Right lung (tissue), 5 donors: ENCODE measurements around the gene TOMM5. TPM values are rescaled to one million over a fixed set of nuclear protein-coding genes. Genes with fewer than 3 reads are reported as not detected.
"Not testable (repeated sequence)": the region's sequence is repeated elsewhere in the genome, so short reads cannot be mapped to it uniquely, and the experiment has no call there.

Experiments used
- DNase-seq, 2 donors: peaks; one replicate each; pipeline ENCODE4 v3.0.0-alpha.2; 2013
- polyA plus RNA-seq, 5 donors: library from polyadenylated mRNA; unstranded; fragments of 120-200 nt; gene quantifications; one replicate each; pipeline versions ENCODE4 v1.2.1 to v1.2.3, GENCODE V29; 2013; ENCODE audit warnings: inconsistent platforms in 1 of 5, low replicate concordance in 1 of 5; ENCODE audit not compliant: insufficient read length in 5 of 5, insufficient read depth in 1 of 5

TOMM5 gene
- polyA plus RNA-seq, 5 donors = 95.3 to 126 (median 111) TPM

DNA sequence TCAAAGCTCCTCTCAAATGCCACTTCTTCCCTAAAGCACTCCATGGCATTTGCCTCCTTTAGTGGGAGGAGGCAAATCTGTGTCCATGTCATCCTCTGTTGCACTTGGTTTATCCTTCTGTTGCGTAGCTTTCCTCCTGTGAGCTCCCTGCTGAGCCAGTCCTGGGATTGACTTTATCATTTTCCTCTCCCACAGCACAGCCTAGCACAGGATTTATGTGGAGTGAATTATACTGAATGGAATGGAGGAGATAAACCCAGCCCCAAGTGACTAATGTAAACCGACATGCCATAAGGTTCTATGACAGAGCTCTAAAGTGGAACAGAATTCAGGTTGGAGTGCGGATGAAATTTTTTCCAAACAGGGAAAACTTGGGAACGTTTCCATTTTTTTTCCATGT lies 26.4 kb upstream of the TOMM5 start:
- no peak for DNase-seq

DNA sequence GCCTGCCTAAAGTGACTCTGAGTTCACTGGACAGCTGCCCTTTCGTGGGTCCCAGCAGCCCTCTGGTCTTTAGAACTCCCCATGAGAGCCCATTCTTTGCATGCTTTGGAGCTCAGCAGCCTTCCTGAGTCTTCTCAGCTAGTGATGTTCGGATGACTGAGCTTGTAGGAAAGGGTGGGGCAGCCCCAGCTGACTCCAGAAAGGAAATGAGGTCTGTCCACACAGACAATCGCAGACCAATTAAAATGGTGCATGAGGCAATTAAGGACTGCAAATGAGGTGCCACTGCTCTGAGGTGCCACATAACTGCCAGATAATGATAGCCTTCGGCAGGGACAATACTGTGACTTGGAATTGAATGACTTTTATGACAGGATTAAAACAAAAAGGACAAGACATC lies 25.4 kb upstream of the TOMM5 start:
- no peak for DNase-seq

DNA sequence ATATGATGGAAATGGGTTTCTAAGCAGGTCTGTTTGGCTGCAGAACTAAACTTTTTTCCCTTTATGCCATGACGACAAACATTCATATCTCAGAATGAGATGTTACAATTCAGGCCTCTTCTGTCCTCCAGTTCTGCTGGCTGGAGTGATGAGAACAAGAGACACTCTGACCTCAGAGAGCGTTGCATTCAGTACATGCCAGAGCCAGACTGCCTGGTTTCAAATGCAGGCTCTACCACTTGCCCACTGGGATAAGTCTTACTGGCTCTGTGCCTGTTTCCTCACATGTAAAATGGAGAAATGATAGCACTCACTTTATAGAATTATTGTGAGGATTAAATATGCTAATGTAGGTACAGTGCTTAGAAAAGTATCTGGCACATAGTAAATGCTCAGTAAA lies 24.8 kb upstream of the TOMM5 start:
- no peak for DNase-seq

DNA sequence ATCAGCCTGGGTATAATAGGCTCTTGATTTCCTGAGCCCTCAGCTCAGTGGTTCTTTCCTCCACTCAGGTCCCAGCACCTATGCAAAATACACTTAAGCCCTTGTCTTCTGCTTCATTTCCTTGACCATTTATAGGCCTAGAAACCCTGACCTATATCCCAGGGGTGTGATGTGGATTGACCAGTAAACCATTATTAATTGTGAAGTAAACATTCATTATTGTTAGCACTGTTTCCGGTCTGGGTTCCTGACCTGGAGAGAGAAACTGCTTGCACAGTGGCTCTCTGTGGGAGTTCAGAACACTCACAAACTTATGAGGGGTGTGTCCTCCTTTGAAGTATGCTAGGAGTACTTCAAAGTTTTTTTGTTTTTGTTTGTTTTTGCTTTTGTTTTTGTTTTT lies 19.6 kb upstream of the TOMM5 start:
- DNase-seq = no peak

DNA sequence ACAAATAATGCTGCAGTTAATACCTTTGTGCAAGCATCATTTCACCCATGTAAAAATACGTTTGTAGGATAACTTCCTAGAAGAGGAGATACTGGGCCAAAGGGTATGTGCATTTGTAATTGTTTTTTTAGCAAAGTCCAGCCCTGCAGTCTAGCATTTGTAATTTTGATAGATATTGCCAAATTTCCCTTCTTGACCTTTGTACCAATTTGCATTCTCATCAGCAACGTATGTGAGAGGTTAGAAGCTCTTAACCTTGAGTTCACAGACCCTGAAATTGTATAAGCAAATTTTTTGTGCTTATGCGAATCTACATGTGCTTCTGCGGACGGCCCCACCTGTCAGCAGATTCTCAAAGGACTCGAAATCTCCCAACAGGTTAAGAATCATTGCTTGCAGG lies 18.6 kb upstream of the TOMM5 start:
- DNase-seq = no peak

DNA sequence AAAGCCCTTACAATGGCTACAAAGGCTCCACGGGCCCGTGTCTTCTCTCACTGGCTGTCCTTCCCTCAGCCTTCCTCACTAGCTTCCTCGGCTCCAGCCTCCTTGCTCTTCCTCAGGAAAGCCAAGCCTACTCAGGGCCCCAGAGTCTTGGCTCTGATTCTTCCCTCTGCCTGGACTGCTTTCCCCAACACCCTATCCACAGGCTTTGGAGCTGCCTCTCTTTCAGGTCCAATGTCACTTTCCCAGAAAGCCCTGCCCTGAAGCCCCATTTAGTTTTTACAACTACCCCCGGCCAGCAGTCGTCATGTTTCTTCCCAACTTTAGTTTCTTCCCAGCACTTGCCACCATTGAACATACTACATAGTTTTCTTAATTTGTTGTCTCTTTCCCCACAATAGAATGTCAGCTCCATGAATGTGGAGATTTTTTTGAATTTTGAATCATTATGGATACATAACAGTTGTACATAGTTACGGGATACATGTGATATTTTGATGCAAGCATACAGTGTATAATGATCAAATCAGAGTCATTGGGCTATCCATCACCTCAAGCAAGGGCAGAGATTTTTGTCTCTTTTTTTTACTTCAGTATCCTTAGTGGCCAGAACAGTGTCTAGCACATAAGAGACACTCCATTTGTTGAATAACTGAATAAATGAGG lies 17.5 kb upstream of the TOMM5 start:
- DNase-seq = no peak

DNA sequence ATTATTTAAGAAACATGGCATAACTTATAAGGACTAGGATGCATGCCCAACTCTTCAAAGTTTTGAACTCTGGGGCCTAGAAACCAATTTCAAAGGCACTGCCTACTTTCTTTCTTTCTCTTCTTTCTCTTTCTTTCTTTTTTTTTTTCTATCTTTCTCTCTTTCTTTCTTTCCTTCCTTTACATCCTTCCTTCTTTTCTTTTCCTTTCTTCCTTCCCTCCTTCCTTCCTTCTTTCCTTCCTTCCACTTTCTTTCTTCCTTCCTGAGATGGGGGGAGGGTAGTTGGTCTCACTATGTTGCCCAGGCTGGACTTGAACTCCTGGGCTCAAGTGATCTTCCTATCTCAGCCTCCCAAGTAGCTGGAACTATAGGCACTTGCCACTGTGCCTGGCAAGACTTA lies 15.9 kb upstream of the TOMM5 start:
- no peak for DNase-seq

DNA sequence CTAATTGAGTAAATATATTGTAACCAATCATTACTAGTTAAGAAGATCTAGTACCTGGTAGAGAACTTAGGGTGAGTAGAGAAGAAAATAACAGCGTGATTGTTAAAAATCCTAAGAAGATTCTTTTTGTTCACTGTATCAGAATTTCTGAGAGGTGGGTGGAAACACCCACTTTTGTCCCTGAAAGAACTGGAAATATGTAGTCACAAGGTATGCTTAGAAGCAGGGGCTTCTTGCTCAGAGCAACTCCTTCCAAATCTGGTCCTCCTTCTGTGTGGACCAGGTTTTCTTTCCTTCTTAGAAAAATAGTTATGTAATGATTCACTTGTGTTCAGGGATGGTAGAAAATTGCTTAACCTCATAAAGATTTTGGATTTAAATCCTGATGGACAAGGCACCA lies 11.9 kb upstream of the TOMM5 start:
- no peak for DNase-seq

DNA sequence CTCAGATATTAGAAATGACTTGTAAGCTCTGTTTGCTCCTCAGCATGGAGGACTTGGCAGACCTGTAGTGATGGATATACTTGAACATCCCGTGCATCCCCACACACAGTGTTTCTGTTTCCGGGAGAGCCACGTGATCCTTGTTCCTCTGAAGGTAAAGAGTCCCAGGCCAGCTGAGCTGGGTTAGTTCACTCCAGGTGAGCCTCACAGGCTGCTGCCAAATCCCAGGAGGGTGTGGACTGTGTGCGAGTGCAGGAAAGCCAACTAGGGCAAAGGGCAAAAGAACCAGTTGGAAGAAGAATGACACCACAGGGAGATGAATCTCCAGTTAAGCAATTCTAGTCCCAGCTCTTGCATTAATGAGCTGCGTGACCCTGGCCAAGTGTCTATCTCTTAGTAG lies 10.4 kb upstream of the TOMM5 start:
- DNase-seq = no peak

DNA sequence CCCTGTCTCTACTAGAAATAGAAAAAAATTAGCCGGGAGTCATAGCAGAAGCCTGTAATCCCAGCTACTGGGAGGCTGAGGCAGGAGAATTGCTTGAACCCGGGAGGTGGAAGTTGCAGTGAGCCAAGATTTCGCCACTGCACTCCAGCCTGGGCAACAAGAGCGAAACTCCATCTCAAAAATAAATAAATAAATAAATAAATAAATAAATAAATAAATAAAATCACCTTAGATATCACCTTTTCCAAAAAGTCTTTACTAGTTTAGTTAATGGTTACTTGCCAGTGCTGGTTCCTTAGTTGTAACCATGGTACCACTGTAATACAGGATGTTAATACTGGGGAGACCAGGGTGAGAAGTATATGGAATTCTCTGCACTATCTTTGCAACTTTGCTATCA lies 9.7 kb upstream of the TOMM5 start:
- DNase-seq = not testable (repeated sequence)

DNA sequence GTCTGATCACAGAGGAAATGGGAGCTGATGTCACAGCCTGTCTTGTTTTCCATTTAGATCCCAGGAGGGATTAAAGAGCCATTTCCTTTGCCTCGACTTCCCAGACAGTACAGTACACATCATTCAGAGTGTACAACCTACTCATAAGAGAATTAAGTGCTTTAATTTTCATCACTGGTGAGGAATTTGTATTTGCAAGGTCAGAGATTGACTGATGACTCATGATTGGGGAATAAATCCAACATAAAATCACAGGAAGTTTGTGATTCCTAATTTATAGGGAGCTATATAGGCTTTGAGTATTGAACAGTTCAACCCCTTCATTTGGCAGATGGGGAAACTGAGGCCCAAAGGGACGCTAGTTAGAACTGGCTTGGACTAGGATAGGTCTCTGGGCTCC lies 4.1 kb upstream of the TOMM5 start:
- no peak for DNase-seq

DNA sequence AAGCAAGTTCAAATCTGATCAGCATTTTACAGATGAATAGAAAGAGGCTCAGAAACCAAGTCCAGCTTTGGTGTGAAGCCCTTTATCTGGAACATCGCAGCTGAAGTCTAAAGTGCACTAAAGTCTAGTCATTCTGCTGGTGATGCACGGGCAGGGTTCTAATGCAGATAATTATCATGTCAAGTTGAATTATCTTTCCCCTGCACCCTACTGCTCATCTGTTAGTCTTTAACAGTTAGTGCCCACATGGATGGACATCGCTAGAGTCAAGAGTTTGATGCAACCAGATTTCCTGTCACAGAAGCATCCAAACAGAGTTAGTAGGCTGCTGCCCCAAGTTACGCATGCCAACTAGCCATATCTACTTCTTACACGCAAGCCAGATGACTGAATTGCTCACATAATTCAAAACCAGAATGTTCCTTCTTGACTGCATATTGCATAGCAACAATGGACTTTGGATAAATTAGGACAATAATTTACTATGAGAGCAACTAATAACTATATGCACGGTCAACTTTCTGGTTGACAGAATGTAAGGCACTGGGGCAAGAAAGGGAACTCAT lies 1.6 kb upstream of the TOMM5 start:
- no peak for DNase-seq

DNA sequence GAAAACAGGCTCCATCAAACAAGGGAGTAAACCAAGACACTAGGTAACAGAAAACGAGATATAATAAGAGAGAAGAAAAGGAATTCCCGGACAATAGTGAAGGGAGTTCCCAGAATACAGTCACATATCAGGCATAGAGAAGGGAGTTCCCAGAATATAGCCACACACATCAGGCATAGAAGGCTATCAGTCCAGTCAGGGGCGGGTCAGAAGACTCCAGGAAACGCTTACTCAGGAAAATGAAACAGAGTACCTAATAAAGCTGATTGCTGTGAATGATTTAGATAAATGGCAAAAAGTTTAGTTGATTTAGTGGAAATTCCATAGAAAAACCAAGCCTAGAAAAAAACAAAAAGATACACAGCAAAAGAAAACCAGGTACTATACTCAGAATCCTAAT lies 4.9 kb downstream of the TOMM5 start:
- DNase-seq = no peak

DNA sequence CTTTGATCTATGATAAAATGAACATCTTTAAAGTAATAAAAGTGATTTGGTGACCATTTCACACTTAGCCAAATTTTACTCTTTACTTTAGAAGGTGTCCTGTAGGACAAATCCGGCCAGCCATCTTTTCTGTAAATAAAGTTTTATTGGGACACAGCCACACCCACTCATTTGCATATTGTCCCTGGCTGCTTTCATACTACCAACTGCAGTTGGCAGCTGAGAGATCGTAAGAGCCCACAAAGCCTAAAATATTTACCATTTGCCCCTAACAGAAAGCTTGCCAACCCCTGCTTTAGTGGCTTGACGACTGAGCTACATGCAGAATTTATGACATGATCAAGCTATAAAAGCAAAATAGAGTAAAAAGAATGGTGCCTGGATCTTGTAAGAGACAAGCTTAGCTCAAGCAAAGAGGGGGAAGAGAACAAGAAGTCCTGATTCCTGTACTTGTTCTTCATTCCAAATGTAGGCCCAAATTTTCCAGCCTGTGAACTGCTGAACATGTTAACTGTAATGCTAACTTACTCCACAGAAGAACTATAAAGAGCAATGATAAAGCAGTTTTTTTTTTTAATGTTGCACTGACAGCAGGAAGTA lies 8.8 kb downstream of the TOMM5 start:
- DNase-seq = no peak

DNA sequence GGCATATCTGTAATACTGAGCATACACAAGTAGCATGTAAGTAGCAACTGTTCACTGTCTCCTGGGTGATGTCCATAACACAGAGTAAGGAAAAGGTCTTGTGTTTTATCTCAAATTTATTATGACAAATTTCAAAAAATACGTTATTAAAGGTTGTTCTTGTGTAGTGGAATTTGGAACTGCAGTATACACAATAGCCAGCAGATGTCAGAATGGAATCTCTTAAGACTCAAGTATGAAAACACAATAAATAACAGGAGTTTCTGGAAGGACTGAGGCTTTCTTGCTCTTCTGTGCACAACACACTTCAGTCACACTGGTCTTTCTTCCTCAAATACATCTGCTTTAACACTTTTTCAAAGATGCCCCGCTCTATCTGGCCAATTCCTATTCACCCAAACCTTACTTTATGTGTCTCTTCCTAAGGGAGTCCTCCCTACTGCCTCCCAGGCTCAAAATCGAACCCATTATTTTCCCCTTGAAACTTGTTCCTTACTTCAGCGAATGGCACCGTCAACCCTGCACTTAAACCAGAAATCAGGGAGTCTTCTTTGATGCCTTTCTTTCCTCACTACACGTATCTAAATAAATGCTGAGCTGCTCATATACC lies 9.7 kb downstream of the TOMM5 start:
- no peak for DNase-seq

DNA sequence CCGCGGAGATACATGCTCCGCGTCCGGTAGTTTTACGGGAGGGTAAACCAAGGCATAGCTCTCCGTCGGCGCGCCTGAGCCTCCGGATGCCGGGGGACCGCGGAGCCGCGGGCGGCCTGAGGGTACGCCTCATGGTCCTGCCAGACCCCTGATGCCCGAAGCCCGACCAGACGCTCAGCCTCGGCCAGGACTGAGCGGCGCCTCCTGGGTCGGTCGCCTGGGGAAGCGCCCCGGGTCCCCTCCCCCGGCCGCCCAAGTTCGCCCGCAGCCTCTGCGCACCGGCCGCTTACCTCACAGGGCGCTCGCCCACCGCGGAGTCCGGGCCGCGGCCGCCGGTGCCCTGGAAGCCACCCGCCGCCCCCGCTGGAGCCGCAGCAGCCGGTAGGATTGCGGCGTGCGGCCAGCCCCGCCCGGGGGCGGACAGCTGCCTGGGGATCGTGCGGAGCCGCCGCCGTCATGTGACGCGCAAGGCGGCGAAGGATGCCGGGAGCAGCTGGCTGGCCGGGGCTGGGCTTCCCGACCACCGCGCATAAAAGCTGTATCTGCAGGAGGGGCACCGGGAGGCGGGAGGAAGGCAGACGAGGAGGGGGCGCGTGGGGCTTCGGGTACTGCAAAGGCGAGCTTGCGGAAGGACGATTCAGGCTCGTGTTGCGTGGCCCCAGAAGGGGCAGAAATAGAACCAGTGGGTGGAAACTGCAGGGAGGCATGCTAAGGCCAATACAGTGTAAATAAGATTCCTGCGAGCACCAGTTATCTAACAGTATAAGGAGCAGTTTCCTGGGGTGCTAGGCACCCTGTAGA lies 16.3 kb downstream of the TOMM5 start, which contains the start of gene FBXO10:
FBXO10 (minus strand) TSS at position 460 of the 801 bp plus-strand sequence. CDS start 34,612 bp downstream, outside the sequence.
- DNase-seq = peak; percentile 77 to 78

DNA sequence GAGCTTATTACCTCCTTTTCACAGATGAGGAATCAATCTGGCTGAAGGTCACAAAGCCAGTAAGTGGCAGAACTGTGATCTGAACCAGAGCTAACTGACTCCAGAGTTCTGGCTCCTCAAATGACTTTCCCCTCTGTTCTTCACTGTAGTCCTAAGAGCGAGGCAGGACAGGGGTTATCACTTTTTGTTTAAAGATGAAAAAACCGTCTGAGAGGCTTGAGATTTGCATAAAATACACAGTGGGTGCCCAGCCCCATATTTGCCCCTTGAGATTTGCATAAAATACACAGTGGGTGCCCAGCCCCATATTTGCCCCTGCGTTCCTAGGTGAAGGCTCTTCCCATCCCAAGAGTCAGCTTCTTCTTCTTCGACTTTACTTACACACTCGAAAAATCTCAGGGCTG lies 16.9 kb downstream of the TOMM5 start:
- DNase-seq = no peak

DNA sequence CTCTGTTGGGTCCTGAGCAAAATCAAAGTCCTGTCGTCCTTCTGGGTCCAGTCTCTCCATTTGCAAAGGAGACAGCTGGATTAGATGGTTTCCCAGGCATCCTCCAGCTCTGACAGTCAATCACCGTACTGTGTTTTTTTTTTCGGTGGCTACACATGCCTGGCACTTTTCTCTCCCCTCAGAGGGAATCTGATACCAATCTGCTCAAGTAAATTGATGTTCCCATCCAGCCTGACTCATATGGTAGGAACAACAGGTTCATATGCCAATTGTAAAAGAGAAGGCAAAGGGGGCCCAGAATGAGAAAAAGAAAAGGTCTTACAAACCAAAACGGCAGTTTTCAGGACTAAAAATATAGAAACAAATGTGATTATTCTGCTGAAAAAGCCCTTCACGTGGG lies 17.4 kb downstream of the TOMM5 start:
- DNase-seq = no peak

DNA sequence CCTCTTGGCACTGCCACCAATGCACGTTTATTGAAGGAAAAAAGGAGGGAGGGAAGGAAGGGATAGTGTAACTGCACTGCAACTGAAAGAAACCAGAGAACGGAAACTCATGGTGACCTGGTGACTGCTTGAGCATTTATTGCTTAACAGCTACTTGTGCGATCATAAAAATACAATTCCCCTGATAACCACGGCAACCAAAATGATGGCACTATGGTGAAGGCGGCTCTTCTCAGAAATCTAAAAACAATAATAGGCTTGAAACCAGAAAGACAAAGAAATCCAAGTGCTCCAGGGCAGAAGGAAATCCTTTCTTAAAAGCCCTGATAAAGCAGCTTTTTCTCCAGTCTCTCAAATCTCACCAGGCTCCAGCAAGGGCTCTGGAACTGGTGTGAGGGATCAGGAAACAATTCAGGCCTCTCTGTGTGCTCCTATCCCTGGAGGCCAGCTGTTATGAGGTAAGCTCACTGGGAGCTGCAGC lies 18.1 kb downstream of the TOMM5 start:
- no peak for DNase-seq

DNA sequence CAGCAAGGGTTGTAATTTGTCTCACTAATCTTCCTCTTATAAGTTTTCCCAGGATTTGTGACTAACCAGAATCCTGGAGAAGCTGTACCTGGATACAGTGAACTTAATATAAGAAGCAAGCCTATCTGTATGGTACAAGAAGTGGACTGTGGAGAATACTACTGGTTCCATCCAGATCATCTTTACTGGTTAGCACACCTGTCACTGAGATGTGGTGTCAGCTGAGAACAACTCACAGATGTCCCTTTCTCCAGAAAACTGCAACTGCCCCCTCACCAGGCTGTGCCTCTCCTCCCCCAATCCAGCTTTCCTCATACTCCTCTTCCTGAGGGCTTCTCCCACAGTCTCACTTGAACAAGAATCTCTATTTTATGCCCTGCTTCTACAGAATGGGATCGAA lies 21.1 kb downstream of the TOMM5 start:
- DNase-seq = no peak

DNA sequence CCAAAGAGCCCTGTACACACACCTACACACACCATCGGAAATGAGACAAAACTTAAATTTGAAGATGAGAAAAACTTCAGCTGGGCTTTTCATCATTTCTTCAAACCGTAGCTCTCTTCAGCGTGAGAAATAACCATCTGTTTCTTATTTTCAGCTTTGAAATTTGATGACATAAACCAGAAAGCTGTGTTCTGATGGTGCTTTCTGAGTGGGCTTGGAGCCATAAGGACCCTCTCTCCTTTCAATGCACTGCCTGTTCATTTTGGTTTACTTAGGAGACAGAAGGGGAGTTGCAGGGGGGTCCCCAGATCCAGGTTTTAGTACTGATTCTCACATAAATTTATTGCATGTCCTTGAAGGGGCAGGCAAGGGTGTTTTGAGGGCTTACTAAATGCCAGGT lies 25.7 kb downstream of the TOMM5 start:
- no peak for DNase-seq
